ENCODE results near the gene ACOXL.

ACOXL gene

DNA sequence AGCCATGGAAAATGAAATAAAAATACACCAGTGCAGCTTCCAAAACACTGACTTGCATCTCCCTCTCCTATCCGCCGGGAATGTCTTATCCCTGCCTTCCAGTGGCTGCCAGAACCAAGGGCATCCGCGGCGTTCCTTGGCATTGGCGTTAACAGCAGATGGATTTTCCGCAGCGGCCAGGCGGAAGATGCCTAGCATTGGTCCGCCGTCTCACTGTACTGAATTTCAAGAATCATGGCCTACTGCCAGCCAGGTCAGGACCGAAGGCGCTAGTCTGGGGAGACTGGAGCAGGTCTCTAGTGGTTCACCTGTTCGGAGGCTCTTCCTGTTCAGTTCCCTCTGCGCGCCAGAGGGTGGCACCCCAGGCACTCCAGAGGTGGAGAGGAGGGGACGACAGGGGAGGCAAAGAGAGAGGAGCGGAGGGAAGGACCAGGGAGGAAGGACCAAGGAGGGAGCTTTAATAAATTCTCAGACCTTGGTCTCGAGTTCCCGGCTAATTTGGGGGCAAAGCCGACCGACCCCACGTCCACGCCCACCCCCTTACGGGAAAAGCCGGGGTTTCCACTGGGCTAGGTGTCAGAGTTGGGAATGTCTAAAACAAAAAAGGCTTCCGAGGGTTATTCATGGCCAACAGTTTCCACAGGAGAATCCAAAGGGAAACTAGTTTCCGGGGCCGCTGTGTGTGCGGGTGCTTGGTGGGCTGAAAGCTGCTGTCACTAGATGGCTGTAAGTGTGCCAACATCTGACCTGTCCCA is 384.6 kb downstream of the ACOXL start:
- peak; percentile 82 for DNase-seq (ENCODE audit: low spot score)

DNA sequence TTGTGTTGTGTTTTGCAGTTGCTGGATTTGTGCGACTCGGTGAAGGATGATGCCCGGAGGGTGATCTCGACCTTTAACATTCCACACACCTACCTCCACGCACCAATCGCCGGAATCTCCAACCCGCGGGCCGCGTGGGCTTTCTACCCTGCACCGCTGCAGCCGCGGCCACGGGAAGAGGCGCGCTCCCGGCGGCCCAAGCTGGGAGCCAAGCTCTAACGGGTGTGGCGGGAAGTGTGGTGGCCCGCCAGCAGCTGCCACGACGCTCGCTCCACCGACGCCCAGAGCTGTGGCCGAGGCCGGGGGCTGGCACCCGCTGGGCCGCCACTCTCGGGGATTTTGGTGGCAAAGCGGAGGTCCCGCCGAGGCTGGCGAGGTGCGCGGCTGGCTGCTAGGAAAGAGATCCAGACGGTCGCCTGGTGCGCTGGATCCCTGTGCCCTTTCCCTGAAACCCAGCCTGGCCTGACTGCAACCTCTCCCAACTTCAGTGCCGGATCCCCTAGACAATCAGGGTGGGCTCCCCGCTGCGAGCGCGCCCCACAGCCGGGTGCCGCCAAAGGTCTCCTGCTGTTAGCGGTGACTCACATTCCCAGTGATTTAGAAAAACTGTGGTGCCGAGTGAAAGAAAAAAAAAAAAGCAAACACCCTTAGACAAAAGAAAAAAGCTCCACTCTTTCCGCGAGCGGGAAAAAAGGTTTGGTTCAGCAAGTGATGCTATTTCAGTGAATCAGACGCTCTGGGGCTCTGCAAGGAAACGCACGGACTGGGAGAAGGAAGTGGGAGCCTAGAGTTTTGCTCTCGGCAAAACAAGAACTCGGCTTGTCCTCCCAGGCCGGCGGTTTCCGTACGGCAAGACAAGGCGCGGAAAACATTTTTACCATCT is 385.5 kb downstream of the ACOXL start:
- peak; percentile 45 for DNase-seq (ENCODE audit: low spot score)

DNA sequence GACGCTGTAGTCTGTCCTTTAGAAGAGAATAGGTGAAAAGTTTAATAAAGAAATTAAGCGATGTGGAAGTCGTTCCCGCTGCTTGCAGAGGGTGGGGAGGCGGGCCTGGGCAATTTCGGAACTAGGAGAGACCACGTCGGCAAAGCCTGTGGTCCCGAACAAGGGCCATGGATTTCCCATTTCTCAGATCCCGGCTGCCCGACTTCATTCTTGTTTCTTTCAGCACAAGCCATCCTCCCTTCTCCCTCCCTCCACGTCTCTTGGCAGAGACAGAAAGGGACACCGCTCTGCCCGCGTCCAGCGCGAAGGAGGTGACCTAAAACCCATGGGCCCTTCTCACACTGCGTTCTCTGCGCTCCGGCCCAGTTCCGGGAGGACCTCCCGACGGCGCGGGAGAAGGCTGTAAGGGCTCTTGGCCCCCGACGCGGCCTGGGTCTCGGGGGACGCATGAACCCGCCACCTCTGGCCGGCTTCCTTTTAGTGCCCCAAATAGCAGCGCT is 386.2 kb downstream of the ACOXL start:
- no peak for DNase-seq (ENCODE audit: low spot score)

DNA sequence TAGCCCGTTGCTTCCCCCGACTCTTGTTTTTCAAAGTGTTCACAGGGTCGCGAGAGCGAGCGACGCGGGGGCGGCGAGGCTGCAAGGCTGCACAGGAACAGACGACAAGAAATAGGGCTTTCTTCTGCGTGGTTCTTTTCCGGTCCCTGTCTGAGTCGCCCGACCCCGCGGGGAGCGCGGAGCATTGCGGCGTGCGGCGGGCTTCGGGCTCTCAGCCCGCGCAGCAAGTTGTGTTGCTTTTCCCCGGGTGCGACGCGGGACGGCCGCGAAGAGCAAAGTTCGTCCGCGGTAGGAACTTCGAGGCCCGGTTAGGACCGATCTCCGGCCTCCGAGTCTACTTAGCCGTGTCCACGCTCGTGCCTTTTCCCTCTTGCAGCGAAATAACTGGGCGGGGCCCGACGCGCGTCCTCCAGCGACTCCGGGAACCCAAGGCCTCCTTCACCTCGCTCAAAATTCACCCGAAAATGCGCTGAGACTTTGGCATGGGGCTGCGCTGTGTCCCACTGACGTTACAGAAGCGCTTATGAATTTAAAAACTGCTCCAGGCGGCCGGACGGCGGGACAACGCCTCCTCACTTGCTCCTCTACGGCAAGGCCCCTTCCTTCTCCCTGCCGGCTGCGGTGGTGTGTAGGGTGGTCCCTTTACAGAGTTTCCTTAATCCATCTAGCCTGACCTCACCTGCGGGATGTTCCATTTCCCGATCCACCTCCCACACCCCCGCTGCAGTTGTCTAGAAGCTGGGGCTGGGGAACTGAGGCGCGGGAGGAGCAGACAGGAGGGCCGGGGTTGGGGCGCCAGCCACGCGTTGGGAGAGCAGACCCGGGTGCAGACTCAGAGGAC is 386.8 kb downstream of the ACOXL start:
- DNase-seq (ENCODE audit: low spot score) = no peak

DNA sequence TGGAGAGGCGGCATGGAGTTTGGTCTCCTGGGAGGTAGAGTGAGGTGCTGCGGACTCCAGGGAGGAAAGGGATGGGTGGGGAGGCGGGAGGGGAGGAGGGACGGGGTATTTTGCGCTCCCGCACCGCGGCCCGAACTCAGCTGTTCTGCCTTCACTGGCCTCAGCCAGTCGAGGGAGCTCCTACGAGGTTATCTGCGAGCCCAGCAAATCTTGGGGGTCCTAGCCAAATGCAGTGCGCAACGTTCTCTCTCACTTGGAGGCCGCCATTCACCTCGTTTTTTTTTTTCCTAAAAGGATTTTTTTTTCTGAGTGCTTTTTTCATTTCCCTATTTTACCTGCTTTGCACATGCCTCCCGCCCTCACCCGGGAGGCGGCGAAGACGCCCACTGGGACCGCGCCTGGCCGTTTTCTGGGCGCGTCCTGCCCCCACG is 387.5 kb downstream of the ACOXL start:
- no peak for DNase-seq (ENCODE audit: low spot score)

DNA sequence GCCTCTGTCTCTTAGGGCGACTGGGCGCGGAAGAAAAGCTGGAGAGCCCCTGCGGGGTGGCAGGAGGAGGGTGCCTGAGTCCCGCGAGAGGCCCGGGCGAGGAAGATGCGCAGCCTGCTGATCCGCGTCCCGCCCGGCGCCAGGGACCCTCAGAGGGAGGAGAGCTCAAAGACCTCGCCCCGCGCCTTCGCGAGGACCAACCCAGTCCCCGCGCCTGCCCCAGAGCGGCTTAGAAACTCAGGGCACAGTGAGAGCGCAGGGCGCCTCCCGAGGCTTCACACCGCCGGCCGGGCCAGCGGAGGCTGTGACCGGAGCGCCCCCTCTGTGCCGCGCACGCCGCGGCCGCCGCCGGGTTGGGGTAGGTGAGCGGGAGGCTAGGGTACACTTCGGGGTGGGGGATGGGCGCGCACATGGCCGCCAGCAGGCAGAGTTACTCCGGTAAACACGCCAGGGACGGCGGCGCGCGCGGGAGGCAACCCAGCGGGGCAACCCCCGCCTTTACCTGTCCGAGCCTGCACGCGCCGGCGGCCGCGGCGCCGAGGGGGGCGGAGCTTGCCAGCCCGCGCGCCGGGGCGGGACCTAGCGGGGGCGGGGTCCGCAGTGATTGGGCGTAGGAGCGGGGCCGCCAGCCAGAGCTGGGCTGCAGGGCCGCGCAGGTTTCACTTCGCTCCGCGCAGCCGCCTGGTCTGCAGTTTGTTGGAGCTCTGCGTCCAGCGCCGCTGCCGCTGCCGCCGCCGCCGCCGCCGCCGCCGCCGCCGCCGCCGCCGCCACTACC is 388.1 kb downstream of the ACOXL start, which contains the start of gene BCL2L11:
TSS of gene BCL2L11 (plus strand) at position 662 of the 775 bp plus-strand sequence. CDS start 2,832 bp downstream, outside the sequence.
- DNase-seq (ENCODE audit: low spot score) = peak; percentile 95

DNA sequence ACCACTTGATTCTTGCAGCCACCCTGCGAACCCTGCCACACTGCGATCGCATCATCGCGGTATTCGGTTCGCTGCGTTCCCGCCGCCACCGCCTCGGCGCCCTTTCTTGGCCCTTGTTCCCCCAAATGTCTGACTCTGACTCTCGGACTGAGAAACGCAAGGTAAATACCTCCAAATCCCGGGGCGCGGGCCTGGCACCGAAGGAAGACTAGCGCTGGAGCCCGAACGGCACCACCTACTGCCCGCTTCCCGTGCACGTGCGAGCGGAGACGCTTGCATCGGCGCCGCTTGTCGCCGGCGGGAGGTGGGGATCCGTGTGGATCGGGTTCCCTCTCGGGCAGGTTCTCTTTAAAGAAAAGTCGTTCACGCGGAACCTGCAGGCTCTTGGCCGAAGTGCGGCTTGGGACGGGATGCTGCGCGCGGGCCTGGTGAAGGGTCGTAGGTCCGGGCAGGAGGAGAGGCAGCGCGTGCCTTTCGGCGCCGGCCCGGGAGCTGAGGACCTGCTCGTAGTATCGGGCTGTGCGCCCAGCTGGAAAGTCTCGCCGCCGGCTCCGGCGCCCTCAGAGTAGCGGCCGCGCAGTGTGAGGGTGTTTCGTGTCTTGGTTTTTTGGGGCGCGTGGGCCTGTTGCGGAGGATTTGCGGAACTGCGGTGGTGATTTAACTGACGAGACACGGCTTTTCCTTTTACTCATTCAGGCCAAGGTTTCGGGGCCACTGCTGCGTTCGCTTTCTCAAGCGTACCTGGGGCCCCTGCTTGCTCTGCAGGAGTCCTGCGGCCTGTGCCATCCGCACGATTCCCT is 388.9 kb downstream of the ACOXL start:
- peak; percentile 53 for DNase-seq (ENCODE audit: low spot score)

DNA sequence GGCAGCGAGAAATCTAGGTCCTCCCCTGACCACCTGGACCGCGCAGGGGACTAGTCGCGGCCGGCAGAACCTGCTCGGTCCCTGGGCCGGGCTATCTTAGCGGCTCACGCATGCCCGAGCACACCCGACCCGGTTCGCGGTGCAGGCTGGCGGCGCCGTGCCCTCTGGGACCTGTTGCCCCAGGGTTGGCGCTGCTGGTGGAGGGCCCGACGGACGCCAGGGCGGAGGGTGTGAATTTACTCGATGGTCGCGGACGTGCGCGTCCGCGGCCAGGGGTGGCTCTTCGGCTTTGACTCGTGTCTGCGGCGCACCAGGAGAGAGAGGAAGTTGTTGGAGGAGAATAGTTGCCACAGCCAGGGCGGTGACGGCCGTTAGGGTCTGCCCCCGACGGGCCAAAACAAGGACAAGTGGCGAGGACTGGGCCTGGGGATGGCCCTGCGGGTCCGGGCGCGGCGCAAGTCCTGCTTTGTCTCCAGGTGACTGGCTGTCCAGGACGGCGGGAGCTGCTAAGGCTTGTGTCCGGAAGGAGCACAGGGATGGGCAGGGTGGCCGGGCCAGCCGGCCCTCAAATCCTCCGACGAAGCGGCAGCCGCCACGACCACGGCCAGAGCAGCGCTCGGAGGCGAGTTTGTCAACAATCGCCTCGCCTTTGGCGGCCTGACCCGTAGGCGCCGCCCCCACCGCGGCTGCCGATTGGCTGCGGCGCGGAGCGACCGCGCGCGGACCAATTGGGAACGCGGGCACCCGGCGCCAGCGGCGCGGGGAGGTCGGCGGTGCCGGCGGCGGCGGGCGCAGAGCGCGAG is 389.7 kb downstream of the ACOXL start:
- peak; percentile 92 for DNase-seq (ENCODE audit: low spot score)

DNA sequence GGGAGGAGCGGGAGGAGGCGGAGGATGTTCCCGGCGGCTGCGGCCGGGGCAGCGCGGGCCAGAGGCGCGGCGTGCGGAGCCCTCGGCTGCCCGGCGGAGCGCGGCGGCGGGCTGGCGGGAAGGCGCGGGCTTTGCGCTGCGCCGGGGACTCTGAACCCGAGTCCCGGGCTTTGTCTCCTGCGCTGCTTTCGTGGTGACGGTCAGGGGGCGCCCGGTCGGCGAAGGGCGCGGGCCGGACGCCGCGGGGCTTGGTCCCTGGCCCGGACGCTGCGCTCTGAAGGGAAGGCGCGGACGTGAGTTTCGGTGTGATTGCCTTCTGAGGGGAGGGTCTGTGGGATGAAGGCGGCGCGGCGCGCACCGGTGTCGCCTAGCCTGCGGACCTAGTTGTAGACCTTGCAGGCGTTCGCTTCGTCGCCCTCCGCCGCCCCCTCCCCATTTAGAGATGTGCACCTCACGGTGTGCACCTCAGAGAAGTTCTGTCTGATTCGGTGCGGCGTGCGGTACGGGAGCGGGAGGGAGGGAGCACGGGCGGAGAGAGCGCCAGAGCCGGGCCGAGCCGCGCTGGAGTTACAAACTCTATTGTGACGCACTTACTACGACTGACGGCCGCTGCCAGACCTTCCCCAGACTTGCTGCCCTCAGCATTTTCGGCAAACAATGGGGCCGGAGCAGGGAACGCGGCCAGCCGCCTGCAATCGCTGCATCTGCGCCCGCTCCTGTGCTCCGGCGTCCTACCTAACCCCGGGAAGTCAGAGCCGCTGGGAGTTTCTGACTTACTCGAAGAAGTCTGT is 390.5 kb downstream of the ACOXL start:
- peak; percentile 50 for DNase-seq (ENCODE audit: low spot score)

DNA sequence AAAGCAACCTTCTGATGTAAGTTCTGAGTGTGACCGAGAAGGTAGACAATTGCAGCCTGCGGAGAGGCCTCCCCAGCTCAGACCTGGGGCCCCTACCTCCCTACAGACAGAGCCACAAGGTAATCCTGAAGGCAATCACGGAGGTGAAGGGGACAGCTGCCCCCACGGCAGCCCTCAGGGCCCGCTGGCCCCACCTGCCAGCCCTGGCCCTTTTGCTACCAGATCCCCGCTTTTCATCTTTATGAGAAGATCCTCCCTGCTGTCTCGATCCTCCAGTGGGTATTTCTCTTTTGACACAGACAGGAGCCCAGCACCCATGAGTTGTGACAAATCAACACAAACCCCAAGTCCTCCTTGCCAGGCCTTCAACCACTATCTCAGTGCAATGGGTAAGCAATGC is 391.4 kb downstream of the ACOXL start:
- no peak for DNase-seq (ENCODE audit: low spot score)

DNA sequence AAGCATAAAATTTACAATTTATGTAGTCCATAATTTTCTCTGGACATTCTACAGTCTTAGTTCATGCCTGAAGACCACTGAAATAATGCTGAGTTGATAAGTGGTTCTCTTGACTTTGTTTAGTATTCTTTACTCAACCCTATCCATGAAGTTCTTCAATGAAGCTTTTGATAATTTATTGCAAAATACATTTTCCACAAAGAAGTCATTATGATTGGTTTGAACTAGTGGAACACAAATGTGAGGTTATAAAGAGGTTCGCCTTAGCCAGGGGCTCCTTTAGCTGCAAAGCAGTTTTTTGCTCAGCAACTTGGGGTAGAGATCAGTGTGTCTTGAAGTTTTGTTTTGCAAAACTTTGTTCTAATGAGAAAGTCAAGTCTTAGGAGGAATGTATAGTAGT is 394.2 kb downstream of the ACOXL start:
- no peak for DNase-seq (ENCODE audit: low spot score)

DNA sequence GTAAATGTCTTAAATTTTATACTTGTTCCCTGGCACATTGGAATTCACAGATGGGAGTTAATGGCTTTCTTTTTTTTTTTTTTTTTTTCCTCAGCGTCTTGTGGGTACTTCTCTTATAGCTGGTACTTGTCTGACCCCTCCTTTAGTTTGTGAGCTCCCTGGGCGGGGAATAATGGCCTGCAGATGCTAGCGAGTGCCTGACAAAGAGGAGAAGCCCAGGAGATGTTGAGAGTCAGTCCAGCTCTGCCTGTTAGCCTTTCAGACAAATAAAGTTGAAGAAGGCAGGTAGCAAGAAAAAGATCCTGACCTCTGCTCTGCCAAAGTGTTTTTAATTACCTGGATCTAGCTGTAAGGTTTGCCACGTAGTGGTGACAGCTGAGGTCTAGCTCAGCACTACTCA is 395.0 kb downstream of the ACOXL start:
- no peak for DNase-seq (ENCODE audit: low spot score)

DNA sequence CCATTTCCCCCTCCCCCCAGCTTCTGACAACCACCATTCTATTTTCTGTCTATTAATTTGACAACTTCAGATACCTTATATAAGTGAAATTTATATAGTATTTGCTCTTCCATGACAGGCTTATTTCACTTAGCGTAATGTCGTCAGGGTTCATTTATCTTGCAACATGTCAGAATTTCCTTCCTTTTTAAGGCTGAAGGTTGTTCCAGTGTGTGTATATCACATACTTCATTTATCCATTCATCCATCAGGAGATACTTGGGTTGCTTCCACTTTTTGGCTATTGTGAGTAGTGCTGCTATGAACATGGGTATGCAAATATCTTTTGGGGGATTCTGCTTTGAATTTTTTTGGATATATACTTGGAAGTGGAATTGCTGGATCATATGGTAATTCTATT is 395.7 kb downstream of the ACOXL start:
- DNase-seq (ENCODE audit: low spot score) = no peak

DNA sequence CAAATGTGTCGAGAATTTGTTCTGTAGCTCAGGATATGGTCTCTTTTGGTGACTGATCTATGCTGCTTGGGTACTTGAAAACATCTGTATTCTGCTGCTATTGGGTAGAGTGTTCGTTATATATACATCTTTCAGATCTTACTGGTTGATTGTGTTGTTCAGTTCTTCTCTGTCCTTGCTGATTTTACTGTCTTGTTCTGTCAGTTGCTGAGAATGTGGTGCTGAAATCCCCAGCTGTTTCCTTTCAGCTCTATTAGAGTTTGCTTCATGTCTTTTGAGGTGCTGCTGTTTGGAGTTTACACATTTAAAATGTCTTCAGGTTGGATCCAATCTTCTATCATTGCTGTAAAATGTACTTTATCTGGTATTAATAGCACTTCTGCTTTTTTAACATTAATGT is 401.2 kb downstream of the ACOXL start:
- no peak for DNase-seq (ENCODE audit: low spot score)

DNA sequence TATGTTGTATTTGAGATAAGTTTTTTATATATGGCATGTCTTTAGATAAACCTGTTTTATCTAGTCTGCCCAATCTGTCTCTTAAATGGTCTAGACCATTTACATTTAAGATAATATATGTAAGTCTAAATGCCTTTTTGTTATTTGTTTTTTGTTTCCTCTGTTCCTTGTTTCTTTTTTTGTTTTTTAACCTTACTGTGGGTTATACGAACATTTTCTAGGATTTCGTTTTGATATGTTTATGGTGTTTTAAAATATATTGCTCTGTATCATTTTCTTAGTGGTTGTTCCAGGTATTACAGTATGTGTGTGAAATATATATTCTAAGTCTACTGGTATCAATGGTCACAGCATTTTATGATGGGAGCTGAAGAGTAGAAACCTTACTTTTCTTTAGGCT is 401.7 kb downstream of the ACOXL start:
- no peak for DNase-seq (ENCODE audit: low spot score)

DNA sequence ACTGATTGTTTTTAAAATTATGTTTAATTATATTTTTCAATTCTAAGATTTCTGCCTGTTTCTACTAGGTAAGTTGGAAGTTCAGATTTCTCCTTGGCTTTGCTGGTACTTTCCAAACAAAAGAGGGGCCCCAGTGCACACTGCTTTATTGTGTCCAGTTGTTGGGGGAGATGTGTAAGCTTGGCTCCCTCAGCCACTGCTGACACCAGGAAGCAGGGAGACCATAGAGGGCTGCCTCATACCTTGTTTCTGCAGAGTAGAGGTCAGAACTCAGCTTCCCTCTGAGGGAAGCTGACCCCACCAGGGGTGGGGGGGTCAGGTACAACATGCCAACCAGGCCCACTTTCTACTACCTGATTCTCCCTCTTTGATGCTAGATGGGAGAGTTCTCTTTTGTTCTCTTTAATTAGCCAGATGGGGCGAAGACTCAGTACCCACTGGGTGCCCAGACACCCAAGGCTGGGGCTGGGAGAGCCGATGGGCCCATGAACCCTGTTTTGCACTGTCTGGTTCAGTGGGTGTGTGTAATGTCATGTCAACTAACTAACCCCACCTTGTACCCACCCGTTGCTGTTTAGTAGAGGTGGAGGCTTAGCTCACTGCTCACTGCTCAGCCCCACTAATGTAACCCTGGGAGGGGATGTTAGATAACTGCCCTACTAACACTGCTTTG is 403.0 kb downstream of the ACOXL start:
- no peak for DNase-seq (ENCODE audit: low spot score)

DNA sequence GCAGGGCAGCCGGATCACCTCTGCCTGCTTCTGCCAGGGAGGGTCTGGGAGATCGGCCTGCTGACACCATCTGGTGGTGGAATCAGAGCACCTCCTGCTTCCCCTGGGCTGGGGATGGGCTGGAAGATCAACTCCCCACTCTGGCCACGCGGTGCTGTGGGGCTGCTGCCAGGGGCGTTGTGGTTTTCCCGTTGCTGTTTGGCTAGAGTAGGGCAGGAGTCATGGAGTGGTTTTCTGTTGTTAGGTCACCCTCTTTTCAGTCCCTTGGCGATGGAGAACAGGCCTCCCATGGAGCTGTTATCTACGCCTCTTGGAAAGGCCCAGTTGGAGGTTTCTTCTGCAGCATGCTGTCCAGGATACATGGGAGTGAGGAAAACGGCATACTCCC is 403.5 kb downstream of the ACOXL start:
- peak; percentile 47 for DNase-seq (ENCODE audit: low spot score)

DNA sequence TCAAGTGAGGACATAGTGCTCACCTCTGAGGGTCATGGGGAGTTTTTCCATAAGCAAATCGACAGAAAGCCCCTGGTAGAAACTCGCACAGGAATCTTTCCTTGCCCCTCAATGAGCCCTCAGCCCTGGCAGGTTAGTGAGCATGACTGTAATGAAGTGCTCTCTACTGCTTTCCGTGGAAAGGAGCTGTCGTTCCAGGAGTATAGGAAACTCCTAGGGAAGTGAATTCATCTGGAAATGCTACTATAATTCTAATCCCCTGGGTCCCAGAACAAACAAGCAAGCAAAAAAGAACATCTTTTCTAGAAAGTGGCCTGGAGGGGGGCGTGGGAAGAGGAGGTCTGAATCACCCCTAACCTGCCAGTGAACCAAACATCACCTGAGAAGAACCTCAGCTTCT is 406.5 kb downstream of the ACOXL start:
- DNase-seq (ENCODE audit: low spot score) = no peak
